Calu3 (cell line): ENCODE measurements around the gene GIGYF2. TPM values are rescaled to one million over a fixed set of nuclear protein-coding genes. Genes with fewer than 3 reads are reported as not detected.

Source experiments
- BruUV-seq: library from RNA; stranded (reverse); fragments of 400-500 nt; replicated peaks from 2 replicates; lab custom pipeline; 2021; lab: Mats Ljungman, UMichigan
- CTCF ChIA-PET: fragments of 300-600 bp; sonication (Branson Sonifier 250); formaldehyde crosslinking; loops from one replicate; lab custom pipeline; 2022; ENCODE audit warnings: antibody characterized with exemption; lab: Charles Lee
- DNase-seq: peaks from one replicate; pipeline ENCODE4 v3.0.0; 2022
- H3K27ac Mint-ChIP-seq: one replicate; pipeline ENCODE4 v1.8.0; 2022; ENCODE audit warnings: mixed read lengths; ENCODE audit not compliant: unreplicated experiment
- H3K27me3 Mint-ChIP-seq: one replicate; pipeline ENCODE4 v1.8.0; 2022; ENCODE audit warnings: mixed read lengths; ENCODE audit not compliant: unreplicated experiment
- H3K36me3 Mint-ChIP-seq: one replicate; pipeline ENCODE4 v1.8.0; 2022; ENCODE audit warnings: mild to moderate bottlenecking, moderate library complexity, mixed read lengths; ENCODE audit not compliant: insufficient read depth, unreplicated experiment
- H3K4me1 Mint-ChIP-seq: one replicate; pipeline ENCODE4 v1.8.0; 2022; ENCODE audit warnings: mild to moderate bottlenecking, low read depth, mixed read lengths; ENCODE audit not compliant: unreplicated experiment
- H3K4me3 Mint-ChIP-seq: one replicate; pipeline ENCODE4 v1.8.0; 2022; ENCODE audit warnings: mild to moderate bottlenecking, low read depth, moderate library complexity, mixed read lengths; ENCODE audit not compliant: unreplicated experiment
- H3K9me3 Mint-ChIP-seq: one replicate; pipeline ENCODE4 v1.8.0; 2022; ENCODE audit warnings: low read depth, mixed read lengths; ENCODE audit not compliant: unreplicated experiment
- intact Hi-C: fragments of 100-400 bp; cut with micrococcal nuclease; formaldehyde crosslinking; loops from one replicate; pipeline ENCODE4 v1.10.0; 2022; ENCODE audit not compliant: unreplicated experiment
- total RNA-seq: library from RNA; stranded (reverse); gene quantifications from 2 replicates; pipeline ENCODE4 v1.2.3, GENCODE V29; 2022
- TF ChIP-seq, protein P1 (sequence below): fragments of 200-600 bp; IDR thresholded peaks from one replicate; pipeline ENCODE4 v1.8.0; 2022; ENCODE audit warnings: antibody characterized with exemption; ENCODE audit not compliant: unreplicated experiment

GIGYF2 gene
- total RNA-seq, 1 experiment from 2014 or later = 72.2 TPM

DNA sequence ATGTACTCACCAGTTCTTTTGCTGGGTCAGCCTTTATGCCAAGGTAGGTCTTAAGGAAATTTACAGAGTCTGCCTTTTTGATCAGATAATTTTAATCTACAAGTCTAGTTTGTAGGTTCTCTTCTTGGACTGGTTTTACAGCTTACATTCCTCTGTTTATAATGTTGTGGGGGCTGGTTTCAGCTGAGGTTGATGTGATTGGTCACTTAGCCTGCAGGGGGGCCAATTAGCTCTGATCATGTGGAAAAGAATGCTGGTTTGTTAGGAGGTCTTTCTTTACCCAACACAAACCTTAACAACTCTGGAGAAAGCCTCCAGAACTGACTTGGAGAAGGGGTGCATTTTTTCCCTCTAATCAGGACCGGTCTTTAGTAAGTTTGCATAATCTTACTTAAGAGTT is 79.3 kb downstream of the GIGYF2 start, which contains the start of gene KCNJ13:
Gene KCNJ13, minus strand, starts transcription at position 131 of the 400 bp plus-strand sequence. CDS start 5,203 bp downstream, outside the sequence.
- Mint-ChIP-seq H3K27ac (no peak within 1 kb of the TSS), H3K4me3 (no peak within 1 kb of the TSS), H3K36me3 (peaks cover 4% of the 10 kb centered on the region), H3K9me3 (no peaks in the 10 kb centered on the region), H3K27me3 (no peaks in the 10 kb centered on the region), H3K4me1 (peaks cover 29% of the 10 kb centered on the region)
- DNase-seq = peak; percentile 7
- CTCF ChIA-PET = no interaction called here
- TF ChIP-seq, protein P1, sequence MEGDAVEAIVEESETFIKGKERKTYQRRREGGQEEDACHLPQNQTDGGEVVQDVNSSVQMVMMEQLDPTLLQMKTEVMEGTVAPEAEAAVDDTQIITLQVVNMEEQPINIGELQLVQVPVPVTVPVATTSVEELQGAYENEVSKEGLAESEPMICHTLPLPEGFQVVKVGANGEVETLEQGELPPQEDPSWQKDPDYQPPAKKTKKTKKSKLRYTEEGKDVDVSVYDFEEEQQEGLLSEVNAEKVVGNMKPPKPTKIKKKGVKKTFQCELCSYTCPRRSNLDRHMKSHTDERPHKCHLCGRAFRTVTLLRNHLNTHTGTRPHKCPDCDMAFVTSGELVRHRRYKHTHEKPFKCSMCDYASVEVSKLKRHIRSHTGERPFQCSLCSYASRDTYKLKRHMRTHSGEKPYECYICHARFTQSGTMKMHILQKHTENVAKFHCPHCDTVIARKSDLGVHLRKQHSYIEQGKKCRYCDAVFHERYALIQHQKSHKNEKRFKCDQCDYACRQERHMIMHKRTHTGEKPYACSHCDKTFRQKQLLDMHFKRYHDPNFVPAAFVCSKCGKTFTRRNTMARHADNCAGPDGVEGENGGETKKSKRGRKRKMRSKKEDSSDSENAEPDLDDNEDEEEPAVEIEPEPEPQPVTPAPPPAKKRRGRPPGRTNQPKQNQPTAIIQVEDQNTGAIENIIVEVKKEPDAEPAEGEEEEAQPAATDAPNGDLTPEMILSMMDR = no peak
- intact Hi-C loops = no loop called here
- BruUV-seq = no TSS peak

DNA sequence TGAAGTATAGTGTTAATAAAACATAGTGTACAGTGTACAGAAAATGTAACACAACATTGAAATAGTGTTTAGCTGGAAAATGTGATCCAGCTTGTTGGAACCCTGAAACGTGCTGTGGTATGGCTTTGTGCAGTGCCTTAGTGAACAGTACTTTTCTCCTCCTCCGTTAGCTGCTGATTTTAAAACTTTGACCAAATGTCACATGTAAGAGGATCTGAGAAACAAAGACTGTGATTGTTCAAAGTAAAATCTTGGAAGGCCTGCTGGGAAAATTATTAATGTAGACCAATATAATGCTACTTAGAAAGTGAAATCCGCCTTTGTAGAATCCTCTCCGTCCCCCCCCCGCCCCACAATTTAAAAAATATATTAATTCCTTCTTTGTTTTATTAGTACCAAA is 80.1 kb downstream of the GIGYF2 start:
- BruUV-seq = no TSS peak
- Mint-ChIP-seq H3K4me1 (peaks cover 37% of the 10 kb centered on the region), H3K27ac (no peak overlapping the region), H3K36me3 (peaks cover 4% of the 10 kb centered on the region), H3K27me3 (no peaks in the 10 kb centered on the region), H3K4me3 (no peak overlapping the region), H3K9me3 (no peaks in the 10 kb centered on the region)
- TF ChIP-seq, protein P1 = no peak
- intact Hi-C loops = no loop called here
- DNase-seq = no peak
- CTCF ChIA-PET = no interaction called here

DNA sequence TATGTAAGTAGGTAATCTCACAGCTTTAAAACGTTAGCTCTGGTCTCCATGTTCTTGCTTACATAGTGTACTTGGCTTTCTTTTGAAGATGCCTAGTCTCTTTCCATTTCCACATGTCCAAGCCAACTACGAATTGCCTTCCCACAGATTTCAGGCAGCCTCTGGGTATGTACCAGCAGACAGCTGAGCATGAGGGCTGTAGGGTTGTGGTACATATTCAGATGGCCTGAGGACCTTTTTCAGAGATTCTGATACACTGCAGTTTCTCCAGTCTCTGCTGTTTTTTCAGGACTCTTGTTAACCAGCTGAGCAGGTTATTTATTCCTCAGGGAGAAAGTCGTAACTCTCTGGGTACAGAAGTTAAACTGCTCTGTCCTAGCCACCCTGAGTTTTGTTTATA is 82.3 kb downstream of the GIGYF2 start:
- intact Hi-C loops = no loop called here
- H3K9me3 Mint-ChIP-seq = no peaks in the 10 kb centered on the region
- peaks cover 47% of the 10 kb centered on the region for H3K4me1 Mint-ChIP-seq
- CTCF ChIA-PET = interaction anchor here (1.2 kb wide), 1 partner anchor 57 kb away, joined by 3 read pairs; no protein-coding TSS in a partner anchor
- no peak for DNase-seq
- no peaks in the 10 kb centered on the region for H3K27me3 Mint-ChIP-seq
- peaks cover 9% of the 10 kb centered on the region for H3K36me3 Mint-ChIP-seq
- BruUV-seq = no TSS peak
- H3K27ac Mint-ChIP-seq = no peak overlapping the region
- TF ChIP-seq, protein P1 = no peak
- no peak overlapping the region for H3K4me3 Mint-ChIP-seq

DNA sequence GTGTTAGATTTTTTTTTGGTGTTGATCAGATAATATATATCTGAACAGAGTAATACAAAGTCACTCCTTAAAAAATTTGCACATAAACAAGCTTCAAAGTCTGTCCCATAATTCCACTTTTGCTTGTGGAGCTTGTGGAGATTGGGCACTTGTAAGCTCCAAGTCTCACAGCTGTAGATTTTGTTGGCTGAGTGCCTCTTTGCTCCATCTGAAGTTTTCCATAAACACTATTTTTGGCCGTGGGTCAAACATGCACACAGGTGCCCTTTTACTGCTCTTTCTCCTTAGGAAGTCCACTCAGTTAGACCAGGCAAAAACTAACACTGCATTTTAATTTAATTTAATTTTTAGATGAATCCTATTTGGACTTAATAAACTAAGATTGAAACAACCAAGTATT is 82.8 kb downstream of the GIGYF2 start:
- no peaks in the 10 kb centered on the region for H3K9me3 Mint-ChIP-seq
- H3K36me3 Mint-ChIP-seq = peaks cover 13% of the 10 kb centered on the region
- no peak overlapping the region for H3K4me3 Mint-ChIP-seq
- TF ChIP-seq, protein P1 = no peak
- H3K27me3 Mint-ChIP-seq = no peaks in the 10 kb centered on the region
- peaks cover 47% of the 10 kb centered on the region for H3K4me1 Mint-ChIP-seq
- CTCF ChIA-PET = interaction anchor here (1.2 kb wide), 1 partner anchor 58 kb away, joined by 3 read pairs; no protein-coding TSS in a partner anchor
- no peak overlapping the region for H3K27ac Mint-ChIP-seq
- intact Hi-C loops = no loop called here
- no TSS peak for BruUV-seq
- no peak for DNase-seq
